HG03565 (cell line): ENCODE data around the gene EML2.
A peak's percentile ranks its signal among the peaks of the same experiment; 100 is the strongest.

Source experiments
- ATAC-seq: cut with Tn5 transposase; IDR thresholded peaks from one replicate; pipeline ENCODE4 v1.9.1; 2021; ENCODE audit warnings: mild to moderate bottlenecking, moderate library complexity; ENCODE audit not compliant: unreplicated experiment

Gene EML2

GRCh38 chr19:45589768-45590167 is 49.4 kb downstream of the EML2 start:
- ATAC-seq, result no peak

GRCh38 chr19:45587873-45588272 is 51.3 kb downstream of the EML2 start:
- no peak for ATAC-seq

GRCh38 chr19:45585158-45585577 is 54.0 kb downstream of the EML2 start:
- ATAC-seq, result no peak

- peak; percentile 75 for ATAC-seq
These were observed 54.7 kb downstream of the EML2 start, which contains the start of gene OPA3 for GRCh38 chr19:45584332-45585157. Gene OPA3, minus strand, starts transcription at chr19:45584802. Its CDS starts 38 bp downstream, at chr19:45584764.

GRCh38 chr19:45581576-45581975 is 57.6 kb downstream of the EML2 start:
- ATAC-seq, result no peak

- no peak for ATAC-seq
These were observed 60.3 kb downstream of the EML2 start for GRCh38 chr19:45578861-45579260.

DNA sequence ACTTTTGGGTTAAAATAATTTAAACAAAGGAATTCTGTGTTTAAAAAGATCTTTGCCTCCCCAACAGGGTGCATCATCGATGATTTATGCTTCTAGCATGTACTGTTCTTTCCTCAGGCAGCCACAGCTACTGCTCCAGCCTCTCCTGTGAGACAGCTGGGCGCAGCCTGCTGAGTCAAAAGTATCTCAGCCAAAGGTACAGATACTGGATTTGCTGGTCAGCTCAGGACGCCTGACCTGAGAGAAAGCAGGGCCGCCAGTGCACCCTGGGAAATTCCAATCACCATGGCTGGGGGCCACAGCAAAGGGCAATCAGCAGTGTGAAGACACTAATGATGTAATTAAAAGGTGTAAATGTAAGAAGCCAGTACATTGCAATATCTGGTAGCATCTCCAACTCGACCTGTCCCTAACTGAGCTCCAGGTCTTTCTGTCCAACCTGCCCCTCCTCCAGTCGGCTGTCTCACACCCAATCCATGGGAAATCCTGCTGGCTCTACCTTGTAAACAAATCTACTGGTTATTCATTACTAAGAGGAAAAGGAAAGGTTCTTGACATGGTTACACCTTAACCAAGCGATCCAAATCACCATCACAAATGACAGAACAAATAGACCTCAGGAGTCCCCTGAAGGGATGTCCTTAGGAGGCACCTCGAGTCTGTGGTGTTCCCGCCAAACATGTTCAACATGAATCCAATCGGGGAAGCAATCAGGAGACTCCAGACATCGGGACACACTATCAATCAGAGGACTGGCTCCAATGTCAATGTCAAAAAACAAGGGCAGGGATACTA is 61.9 kb downstream of the EML2 start:
- no peak for ATAC-seq

- ATAC-seq, result no peak
These were observed 62.5 kb downstream of the EML2 start for GRCh38 chr19:45576682-45577081.

- no peak for ATAC-seq
These were observed 64.0 kb downstream of the EML2 start for GRCh38 chr19:45575216-45575615.

GRCh38 chr19:45574526-45574925 is 64.7 kb downstream of the EML2 start:
- no peak for ATAC-seq

- no peak for ATAC-seq
These were observed 67.6 kb downstream of the EML2 start for GRCh38 chr19:45571457-45572220.

GRCh38 chr19:45569619-45570421 is 69.4 kb downstream of the EML2 start:
- ATAC-seq, result no peak

DNA sequence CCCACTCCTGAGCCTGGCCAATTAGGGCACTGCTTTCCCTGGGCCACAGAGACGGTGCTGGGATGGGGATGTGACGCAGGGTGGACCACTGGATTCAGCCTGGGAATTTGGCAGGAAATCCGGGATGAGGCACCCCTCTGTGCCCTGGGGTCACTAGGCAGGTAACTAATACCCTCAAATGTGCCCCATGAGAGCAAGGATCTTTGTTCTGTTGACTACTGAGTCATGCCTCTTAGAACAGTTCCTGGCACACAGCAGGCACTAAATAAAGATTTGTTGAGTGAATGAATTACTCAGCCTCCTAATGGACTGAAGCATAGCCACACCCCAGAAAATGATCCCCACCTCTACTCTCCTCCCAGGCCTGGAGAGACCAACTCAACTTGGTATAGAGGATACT is 70.5 kb downstream of the EML2 start:
- ATAC-seq, result no peak

GRCh38 chr19:45567609-45568008 is 71.6 kb downstream of the EML2 start:
- no peak for ATAC-seq

GRCh38 chr19:45564131-45564780 is 74.9 kb downstream of the EML2 start:
- ATAC-seq, result no peak

DNA sequence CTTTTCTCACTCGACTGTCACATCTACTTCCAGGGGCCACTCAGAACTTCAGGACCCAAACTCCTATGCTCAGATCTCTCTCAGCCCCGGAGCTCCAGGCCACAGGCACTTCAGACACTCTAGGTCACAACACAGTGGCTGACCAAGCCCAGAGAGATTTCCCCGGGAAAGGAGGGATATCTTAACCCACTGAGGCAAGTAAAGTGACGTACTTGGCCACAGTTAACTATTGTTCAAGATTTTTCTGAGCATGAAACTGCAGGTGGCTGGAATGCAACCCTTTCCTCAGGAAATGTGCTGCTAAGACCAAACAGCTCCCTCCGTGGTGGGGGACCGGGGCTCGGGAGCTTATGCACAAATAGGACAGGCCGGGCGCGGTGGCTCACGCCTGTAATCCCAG is 78.5 kb downstream of the EML2 start:
- ATAC-seq, result no peak

GRCh38 chr19:45560038-45560437 is 79.2 kb downstream of the EML2 start:
- ATAC-seq, result no peak
